Measurements from ENCODE around the gene YTHDC1. TPM values are rescaled to one million over a fixed set of nuclear protein-coding genes. Genes with fewer than 3 reads are reported as not detected.

The YTHDC1 gene
- total and polyA plus RNA-seq, 3 experiments from 2014 or later = 42.2 to 86.5 (median 85.2) TPM

DNA sequence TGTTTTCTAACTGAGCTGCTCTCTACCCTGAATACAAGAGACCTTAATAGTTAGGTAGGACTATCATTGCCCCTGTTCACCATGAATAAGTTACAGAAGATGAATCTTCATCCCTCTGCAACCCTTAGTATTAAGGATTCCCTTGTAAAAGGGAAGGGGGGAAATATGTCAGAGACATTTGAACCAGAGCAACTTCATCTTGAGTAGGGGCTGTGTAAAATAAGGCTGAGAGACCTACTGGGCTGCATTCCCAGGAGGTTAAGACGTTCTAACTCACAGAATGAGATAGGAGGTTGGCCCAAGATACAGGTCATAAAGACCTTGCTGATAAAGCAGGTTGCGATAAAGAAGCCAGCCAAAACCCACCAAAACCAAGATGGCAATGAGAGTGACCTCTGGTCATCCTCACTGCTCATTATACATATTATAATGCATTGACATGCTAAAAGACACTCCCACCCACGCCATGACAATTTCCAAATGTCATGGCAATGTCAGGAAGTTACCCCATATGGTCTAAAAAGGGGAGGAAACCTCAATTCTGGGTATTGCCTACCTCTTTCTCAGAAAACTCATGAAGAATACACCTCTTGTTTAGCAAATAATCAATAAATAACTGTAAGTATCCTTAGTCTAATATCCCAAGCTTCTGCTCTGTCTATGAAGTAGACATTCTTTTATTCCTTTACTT is 84.9 kb downstream of the YTHDC1 start:
- Mint-ChIP-seq H3K4me1 (peaks cover 0 to 9% (median 6%) of the 10 kb centered on the region in 3 donors), H3K27ac (no peak overlapping the region)
- CTCF ChIA-PET = no interaction called here

More for the DNA sequence above, 84.9 kb downstream of the YTHDC1 start:
- POLR2A ChIA-PET = no interaction called here
- Histone ChIP-seq H3K9me3 (ENCODE audit: low read length) (no peaks in the 10 kb centered on the region), H3K4me1 (ENCODE audit: insufficient read depth, low read length) (no peaks in the 10 kb centered on the region), H3K4me3 (ENCODE audit: low read length) (no peak overlapping the region), H3K27ac (ENCODE audit: low read depth, low read length) (no peak overlapping the region), H3K36me3 (ENCODE audit: insufficient read depth, low read length) (no peaks in the 10 kb centered on the region), H3K27me3 (ENCODE audit: insufficient read depth, low read length, poor library complexity, severe bottlenecking) (no peaks in the 10 kb centered on the region)
- DNase-seq = no peak
- Mint-ChIP-seq H3K27me3 (peaks cover 2 to 11% of the 10 kb centered on the region in 2 donors), H3K4me3 (no peak overlapping the region), H3K9me3 (no peaks in the 10 kb centered on the region), H3K36me3 (no peaks in the 10 kb centered on the region)

Other genes starting within 250 kb of the YTHDC1 start
- not detected for gene TMPRSS11F, start 220.2 kb downstream of the YTHDC1 start, total RNA-seq
- not detected for gene TMPRSS11F, start 220.2 kb downstream of the YTHDC1 start, polyA plus RNA-seq
- not detected for gene TMPRSS11B, start 104.4 kb downstream of the YTHDC1 start, total RNA-seq
- gene TMPRSS11B, start 104.4 kb downstream of the YTHDC1 start, polyA plus RNA-seq = not detected
- gene TMPRSS11E, start 97.4 kb upstream of the YTHDC1 start, total RNA-seq = under 1 TPM; 0.15 to 0.18 TPM
- gene TMPRSS11E, start 97.4 kb upstream of the YTHDC1 start, polyA plus RNA-seq = not detected
- gene UGT2B17, start 226.2 kb upstream of the YTHDC1 start, total RNA-seq = not detected
- not detected for gene UGT2B17, start 226.2 kb upstream of the YTHDC1 start, polyA plus RNA-seq